GM18511 (cell line): ENCODE data around the gene PPARGC1A.

Source experiments
- ATAC-seq: cut with Tn5 transposase; IDR thresholded peaks from one replicate; pipeline ENCODE4 v1.9.1; 2021; ENCODE audit warnings: mild to moderate bottlenecking, moderate library complexity; ENCODE audit not compliant: unreplicated experiment

Gene PPARGC1A

DNA sequence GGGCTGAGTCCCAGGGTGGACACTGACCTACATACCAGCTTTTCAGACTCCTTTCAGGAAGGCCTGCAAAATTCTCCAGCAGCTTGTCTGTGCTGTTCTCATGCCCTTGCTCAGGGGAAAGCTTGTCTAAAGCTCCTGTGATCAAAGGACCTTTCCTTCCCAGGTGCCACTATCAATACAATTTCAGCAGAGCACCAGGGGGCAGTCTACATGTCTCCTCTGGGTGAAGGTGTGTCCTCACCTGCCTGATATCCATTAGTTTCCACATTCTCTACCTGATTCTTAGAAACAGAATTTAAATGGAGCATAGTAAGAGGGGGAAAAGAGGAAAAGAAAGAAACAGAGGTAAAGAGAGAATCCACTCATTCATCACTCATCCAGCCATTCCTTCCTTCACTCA lies 114.2 kb downstream of the PPARGC1A start:
- ATAC-seq: no peak

GRCh38 chr4:23774909-23775308 lies 114.9 kb downstream of the PPARGC1A start:
- no peak for ATAC-seq

GRCh38 chr4:23773884-23774636 lies 115.8 kb downstream of the PPARGC1A start:
- ATAC-seq: no peak

DNA sequence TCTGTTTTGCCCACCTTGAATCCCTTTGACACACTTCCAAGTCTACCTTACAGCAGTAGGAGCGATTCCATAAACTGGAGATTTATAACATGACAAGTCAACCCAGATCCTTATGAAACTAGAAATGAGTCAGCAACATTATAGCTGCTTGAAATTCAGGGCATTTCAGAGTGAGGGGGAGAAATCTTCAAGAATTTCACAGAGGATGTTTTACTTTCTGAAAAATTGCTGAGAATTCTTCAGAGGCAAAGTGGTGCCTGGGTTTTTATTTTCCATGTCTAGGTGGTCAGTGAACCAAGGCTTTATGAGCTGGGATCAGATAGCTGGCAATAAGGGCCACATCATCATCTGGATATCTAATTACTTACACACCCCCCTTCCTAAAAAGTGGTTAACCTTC lies 119.8 kb downstream of the PPARGC1A start:
- ATAC-seq: no peak

DNA sequence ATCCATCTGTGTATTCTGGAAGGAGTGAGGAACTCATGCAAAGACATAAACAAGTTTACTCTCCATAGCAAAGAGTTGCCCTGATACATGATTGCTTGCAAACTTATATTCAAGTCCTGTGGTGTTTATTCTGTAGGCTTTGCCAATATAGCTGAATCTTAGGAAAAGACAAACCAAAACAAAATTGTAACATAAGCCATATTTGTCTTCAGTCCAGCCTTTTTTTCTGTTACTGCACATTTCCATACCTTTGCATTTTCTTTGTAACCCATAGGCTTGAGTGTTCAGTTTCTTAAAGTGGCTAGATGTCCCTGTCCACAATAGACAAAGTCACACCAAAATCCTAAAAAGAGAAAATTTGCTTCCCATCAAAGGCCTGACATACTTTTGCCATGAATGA lies 120.4 kb downstream of the PPARGC1A start:
- no peak for ATAC-seq

DNA sequence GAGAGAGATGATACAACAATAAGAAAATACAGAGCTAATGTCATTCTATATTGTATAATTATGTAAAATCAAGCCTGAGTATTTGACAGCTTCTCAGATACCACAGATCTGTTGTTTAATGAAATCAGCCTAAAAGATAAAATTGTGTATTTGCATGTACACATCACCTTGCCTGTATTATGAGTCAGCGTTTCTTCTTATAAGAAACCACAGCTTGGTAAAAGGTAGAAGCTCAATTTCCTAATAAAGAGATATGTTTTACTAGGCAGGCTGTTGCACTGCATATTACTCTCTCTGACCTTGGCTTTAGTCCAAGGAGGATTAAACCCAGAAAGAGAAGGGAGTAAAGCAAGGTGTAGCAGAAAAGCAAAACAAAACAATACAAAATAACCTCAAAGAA lies 121.3 kb downstream of the PPARGC1A start:
- no peak for ATAC-seq

DNA sequence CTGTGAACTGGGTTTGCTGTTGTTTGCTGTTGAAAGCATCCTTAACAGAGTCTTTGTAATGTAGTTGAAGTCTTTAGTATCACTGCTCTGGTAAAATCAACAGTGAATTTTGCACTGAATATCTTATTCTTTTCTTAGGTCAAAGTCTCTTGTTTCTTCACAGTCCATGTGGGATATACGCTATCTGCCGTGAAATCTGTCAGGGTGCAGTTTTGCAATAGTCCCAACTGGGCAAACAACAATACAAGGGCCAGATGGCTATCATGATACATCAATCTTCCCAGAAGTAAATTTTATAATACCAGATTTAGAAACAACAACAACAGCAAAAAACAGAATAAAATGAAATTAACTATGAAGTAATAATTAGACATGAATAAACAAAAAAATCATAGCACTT lies 123.5 kb downstream of the PPARGC1A start:
- ATAC-seq: no peak

DNA sequence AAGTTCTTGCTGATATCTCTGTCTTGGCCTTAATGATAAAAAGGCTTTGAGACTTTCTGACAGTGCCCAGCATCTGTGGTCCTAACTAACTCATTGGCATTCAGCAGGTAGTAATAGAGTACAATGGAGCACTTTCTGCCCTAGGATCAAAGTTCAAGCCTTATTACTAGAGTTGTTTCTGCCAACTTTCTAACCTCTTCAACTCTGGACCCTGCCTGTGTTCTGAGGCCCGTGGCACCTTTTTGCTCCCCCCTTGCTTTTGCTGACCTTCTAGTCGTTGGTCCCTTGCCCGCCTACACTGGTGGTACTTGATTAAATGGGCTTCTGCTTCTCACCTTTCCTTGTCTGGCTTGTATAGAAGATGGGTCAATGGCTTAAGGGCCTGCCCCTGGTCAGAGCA lies 126.3 kb downstream of the PPARGC1A start:
- ATAC-seq: no peak

DNA sequence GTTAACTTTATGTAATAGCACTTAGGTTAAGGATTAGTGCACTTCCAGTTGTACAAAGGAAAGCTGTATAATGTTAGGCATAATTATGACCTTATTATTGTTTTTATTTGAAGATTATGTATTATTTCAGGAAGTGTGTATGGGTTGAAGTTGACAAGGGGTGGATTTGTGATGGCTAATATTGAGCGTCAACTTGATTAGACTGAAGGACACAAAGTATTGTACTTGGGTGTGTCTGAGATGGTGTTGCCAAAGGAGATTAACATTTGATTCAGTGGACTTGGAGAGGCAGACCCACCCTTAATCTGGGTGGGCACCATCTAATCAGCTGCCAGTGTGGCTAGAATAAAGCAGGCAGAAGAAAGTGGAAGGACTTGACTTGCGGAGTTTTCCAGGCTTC lies 127.3 kb downstream of the PPARGC1A start:
- no peak for ATAC-seq

- ATAC-seq: no peak
These were observed 130.8 kb downstream of the PPARGC1A start for GRCh38 chr4:23759066-23759465.

DNA sequence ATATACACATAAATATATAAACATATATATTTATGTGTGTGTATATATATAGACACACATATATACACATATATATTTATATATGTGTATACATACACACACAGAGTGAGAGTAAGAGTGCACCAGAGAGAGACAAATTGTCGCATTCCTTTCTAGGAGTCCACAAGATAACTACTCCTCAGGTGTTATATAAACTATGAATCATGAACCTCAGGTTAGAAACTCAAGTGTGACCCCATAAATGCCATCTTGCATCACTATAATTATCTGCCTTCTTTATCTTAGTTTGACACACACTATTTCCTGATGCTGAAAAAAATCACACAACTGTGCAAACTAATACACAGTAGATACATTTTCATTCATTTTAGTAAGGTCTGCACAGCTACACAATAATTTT lies 135.2 kb downstream of the PPARGC1A start:
- ATAC-seq: no peak

- ATAC-seq: no peak
These were observed 139.7 kb downstream of the PPARGC1A start for GRCh38 chr4:23750125-23750524.

DNA sequence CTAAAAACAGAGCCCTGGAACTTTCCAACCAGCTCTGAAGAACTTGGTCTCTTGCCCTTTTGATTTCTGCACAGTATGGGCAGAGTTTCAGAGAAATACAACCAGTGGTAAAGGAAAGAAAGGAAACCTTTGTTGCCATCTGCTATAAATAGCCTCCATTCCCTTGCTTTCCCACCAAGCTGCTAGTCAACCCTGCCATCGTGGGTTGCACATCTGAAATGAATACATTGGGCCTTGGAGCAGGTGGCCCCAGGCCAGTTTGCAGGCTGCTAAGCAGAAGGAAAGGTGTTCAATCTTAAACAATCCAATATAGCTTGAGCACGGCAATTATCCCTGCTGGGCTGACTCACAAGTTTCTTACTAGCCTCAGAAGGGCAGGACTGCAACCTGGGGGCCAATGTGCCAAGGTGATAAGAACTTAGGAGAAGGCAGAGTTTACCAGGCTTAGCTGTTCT lies 142.5 kb downstream of the PPARGC1A start:
- no peak for ATAC-seq

- no peak for ATAC-seq
These were observed 143.2 kb downstream of the PPARGC1A start for GRCh38 chr4:23746672-23747071.

GRCh38 chr4:23746027-23746426 lies 143.8 kb downstream of the PPARGC1A start:
- ATAC-seq: no peak

- no peak for ATAC-seq
These were observed 144.5 kb downstream of the PPARGC1A start for GRCh38 chr4:23745377-23745776.
